AG09309 (cell line): ENCODE data around the gene SRR.

Experiments
- DNase-seq: peaks from one replicate; pipeline ENCODE4 v3.0.0-alpha.2; 2010; ENCODE audit warnings: low read depth
- H3K4me3 ChIP-seq: 2 replicates; pipeline ENCODE4 v1.5.1; 2011; ENCODE audit warnings: mild to moderate bottlenecking, low read depth, low read length, moderate library complexity; ENCODE audit not compliant: control insufficient read depth
- CTCF ChIP-seq: IDR thresholded peaks from 2 replicates; pipeline ENCODE4 v1.5.1; 2011; ENCODE audit warnings: mild to moderate bottlenecking, low read depth, low read length, inconsistent platforms; ENCODE audit not compliant: insufficient read depth, control insufficient read depth; ENCODE audit errors: missing control alignments

SRR gene

GRCh38 chr17:2363851-2364762 lies 60.4 kb downstream of the SRR start:
- no peak for DNase-seq
- H3K4me3 ChIP-seq, result no peak overlapping the region

GRCh38 chr17:2364763-2365116 lies 61.0 kb downstream of the SRR start:
- no peak for DNase-seq
- TF ChIP-seq CTCF, result no peak
- no peak overlapping the region for H3K4me3 ChIP-seq

More at GRCh38 chr17:2363851-2364762, 60.4 kb downstream of the SRR start:
- no peak for TF ChIP-seq CTCF

GRCh38 chr17:2365132-2365531 lies 61.4 kb downstream of the SRR start:
- no peak overlapping the region for H3K4me3 ChIP-seq
- no peak for DNase-seq
- TF ChIP-seq CTCF, result no peak

- DNase-seq, result no peak
- H3K4me3 ChIP-seq, result no peak overlapping the region
- no peak for TF ChIP-seq CTCF
Measured at GRCh38 chr17:2366747-2367494, 63.2 kb downstream of the SRR start.

- no peak for DNase-seq
- TF ChIP-seq CTCF, result no peak
Measured at GRCh38 chr17:2368359-2368758, 64.6 kb downstream of the SRR start.

GRCh38 chr17:2369039-2369438 lies 65.3 kb downstream of the SRR start:
- no peak for TF ChIP-seq CTCF
- no peak for DNase-seq
- no peak overlapping the region for H3K4me3 ChIP-seq

More at GRCh38 chr17:2368359-2368758, 64.6 kb downstream of the SRR start:
- H3K4me3 ChIP-seq, result no peak overlapping the region
